ENCODE results near the gene SMARCD2. TPM values are rescaled to one million over a fixed set of nuclear protein-coding genes. Genes with fewer than 3 reads are reported as not detected.

The SMARCD2 gene
- total RNA-seq, 1 donor from 2014 or later = 84.5 TPM

- no peak for DNase-seq
- Mint-ChIP-seq H3K36me3 (ENCODE audit: unreplicated experiment) (no peaks in the 10 kb centered on the region), H3K27ac (ENCODE audit: unreplicated experiment) (peak overlapping the region; percentile 33), H3K27me3 (ENCODE audit: unreplicated experiment) (peaks cover 11% of the 10 kb centered on the region), H3K4me1 (ENCODE audit: low read depth, unreplicated experiment) (peaks cover 12% of the 10 kb centered on the region), H3K4me3 (ENCODE audit: unreplicated experiment) (no peak overlapping the region), H3K9me3 (ENCODE audit: unreplicated experiment) (peaks cover 13% of the 10 kb centered on the region)
- TF ChIP-seq CTCF (IDR thresholded peaks at IDR 0.05; ENCODE audit: partially characterized antibody, unreplicated experiment) = no peak
These were observed 11.5 kb downstream of the SMARCD2 start for GRCh38 chr17:63830904-63831491.

- Mint-ChIP-seq H3K27me3 (ENCODE audit: unreplicated experiment) (peaks cover 11% of the 10 kb centered on the region), H3K9me3 (ENCODE audit: unreplicated experiment) (peaks cover 15% of the 10 kb centered on the region), H3K27ac (ENCODE audit: unreplicated experiment) (no peak overlapping the region), H3K36me3 (ENCODE audit: unreplicated experiment) (no peaks in the 10 kb centered on the region), H3K4me3 (ENCODE audit: unreplicated experiment) (no peak overlapping the region), H3K4me1 (ENCODE audit: low read depth, unreplicated experiment) (peaks cover 12% of the 10 kb centered on the region)
- DNase-seq = no peak
- no peak for TF ChIP-seq CTCF (IDR thresholded peaks at IDR 0.05; ENCODE audit: partially characterized antibody, unreplicated experiment)
These were observed 12.2 kb downstream of the SMARCD2 start for GRCh38 chr17:63830278-63830677.

DNA sequence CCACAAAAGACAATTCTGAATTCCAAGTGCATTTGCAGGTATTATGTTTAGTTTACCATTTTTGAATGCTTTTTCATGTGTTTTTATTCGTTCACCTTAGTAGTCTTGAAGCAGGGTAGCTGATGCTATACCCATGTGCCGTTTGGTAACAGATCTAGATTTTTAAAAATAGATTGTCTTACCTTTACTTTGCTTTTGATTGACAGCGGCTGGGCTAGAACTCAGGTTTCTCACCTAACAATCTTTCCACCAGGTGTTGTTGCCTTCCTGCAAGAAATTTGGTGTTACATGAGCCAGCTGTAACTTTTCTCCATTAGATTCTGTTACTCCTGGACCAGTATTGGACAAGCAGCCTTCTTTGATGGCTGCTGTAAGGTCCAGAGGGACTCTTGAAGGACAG lies 13.5 kb downstream of the SMARCD2 start:
- no peaks in the 10 kb centered on the region for H3K36me3 Mint-ChIP-seq (ENCODE audit: unreplicated experiment)
- peaks cover 15% of the 10 kb centered on the region for H3K9me3 Mint-ChIP-seq (ENCODE audit: unreplicated experiment)
- H3K4me3 Mint-ChIP-seq (ENCODE audit: unreplicated experiment) = peak overlapping the region; percentile 63
- H3K27me3 Mint-ChIP-seq (ENCODE audit: unreplicated experiment) = peaks cover 11% of the 10 kb centered on the region
- H3K27ac Mint-ChIP-seq (ENCODE audit: unreplicated experiment) = peak overlapping the region; percentile 55
- TF ChIP-seq CTCF (IDR thresholded peaks at IDR 0.05; ENCODE audit: partially characterized antibody, unreplicated experiment) = no peak
- no peak for DNase-seq
- peaks cover 11% of the 10 kb centered on the region for H3K4me1 Mint-ChIP-seq (ENCODE audit: low read depth, unreplicated experiment)

GRCh38 chr17:63827801-63828221 lies 14.7 kb downstream of the SMARCD2 start:
- H3K4me3 Mint-ChIP-seq (ENCODE audit: unreplicated experiment) = peak overlapping the region; percentile 90
- no peaks in the 10 kb centered on the region for H3K36me3 Mint-ChIP-seq (ENCODE audit: unreplicated experiment)
- H3K27me3 Mint-ChIP-seq (ENCODE audit: unreplicated experiment) = peaks cover 14% of the 10 kb centered on the region
- peaks cover 11% of the 10 kb centered on the region for H3K4me1 Mint-ChIP-seq (ENCODE audit: low read depth, unreplicated experiment)
- no peak for TF ChIP-seq CTCF (IDR thresholded peaks at IDR 0.05; ENCODE audit: partially characterized antibody, unreplicated experiment)
- DNase-seq = no peak
- peak overlapping the region; percentile 99 for H3K27ac Mint-ChIP-seq (ENCODE audit: unreplicated experiment)
- H3K9me3 Mint-ChIP-seq (ENCODE audit: unreplicated experiment) = peaks cover 15% of the 10 kb centered on the region

- H3K4me1 Mint-ChIP-seq (ENCODE audit: low read depth, unreplicated experiment) = peaks cover 11% of the 10 kb centered on the region
- peak; percentile 93 for DNase-seq
- H3K4me3 Mint-ChIP-seq (ENCODE audit: unreplicated experiment) = peak within 1 kb of the TSS; percentile 90
- peaks cover 12% of the 10 kb centered on the region for H3K27me3 Mint-ChIP-seq (ENCODE audit: unreplicated experiment)
- H3K36me3 Mint-ChIP-seq (ENCODE audit: unreplicated experiment) = no peaks in the 10 kb centered on the region
- TF ChIP-seq CTCF (IDR thresholded peaks at IDR 0.05; ENCODE audit: partially characterized antibody, unreplicated experiment) = peak; percentile 53
- peaks cover 12% of the 10 kb centered on the region for H3K9me3 Mint-ChIP-seq (ENCODE audit: unreplicated experiment)
- H3K27ac Mint-ChIP-seq (ENCODE audit: unreplicated experiment) = peak within 1 kb of the TSS; percentile 99
These were observed 15.3 kb downstream of the SMARCD2 start, which contains the start of the genes FTSJ3 and PSMC5 for GRCh38 chr17:63827002-63827800. Gene FTSJ3, minus strand, starts transcription at chr17:63827663. Its CDS starts 761 bp downstream, at chr17:63826902. Gene PSMC5, plus strand, starts transcription at chr17:63827431. Its CDS starts 60 bp downstream, at chr17:63827491.

All from glutamatergic neuron (in vitro differentiated cells).